Measurements from ENCODE around the gene NVL.

NVL gene

DNA sequence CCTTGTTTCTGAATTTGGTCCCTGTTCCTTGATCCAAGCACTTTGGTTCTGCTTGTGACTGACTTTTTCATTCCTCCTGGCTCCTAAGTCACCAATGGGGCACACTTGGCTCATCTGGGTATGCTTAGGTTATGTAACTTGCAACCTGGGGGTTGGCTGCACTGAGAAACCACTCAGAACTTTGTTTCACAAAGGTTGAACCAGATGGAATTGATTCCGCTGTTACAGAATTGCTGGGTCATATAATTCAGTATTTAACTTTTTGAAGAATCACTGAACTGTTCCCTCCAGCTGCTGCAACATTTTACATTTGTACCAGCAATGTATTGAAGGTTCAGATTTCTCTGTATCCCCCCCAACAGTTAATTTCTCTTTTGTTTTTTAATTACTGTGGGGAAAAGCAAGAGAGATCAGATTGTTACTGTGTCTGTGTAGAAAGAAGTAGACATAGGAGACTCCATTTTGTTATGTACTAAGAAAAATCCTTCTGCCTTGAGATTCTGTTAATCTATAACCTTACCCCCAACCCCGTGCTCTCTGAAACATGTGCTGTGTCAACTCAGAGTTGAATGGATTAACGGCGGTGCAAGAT lies 9.6 kb upstream of the NVL start:
- TF ChIP-seq, protein P1, sequence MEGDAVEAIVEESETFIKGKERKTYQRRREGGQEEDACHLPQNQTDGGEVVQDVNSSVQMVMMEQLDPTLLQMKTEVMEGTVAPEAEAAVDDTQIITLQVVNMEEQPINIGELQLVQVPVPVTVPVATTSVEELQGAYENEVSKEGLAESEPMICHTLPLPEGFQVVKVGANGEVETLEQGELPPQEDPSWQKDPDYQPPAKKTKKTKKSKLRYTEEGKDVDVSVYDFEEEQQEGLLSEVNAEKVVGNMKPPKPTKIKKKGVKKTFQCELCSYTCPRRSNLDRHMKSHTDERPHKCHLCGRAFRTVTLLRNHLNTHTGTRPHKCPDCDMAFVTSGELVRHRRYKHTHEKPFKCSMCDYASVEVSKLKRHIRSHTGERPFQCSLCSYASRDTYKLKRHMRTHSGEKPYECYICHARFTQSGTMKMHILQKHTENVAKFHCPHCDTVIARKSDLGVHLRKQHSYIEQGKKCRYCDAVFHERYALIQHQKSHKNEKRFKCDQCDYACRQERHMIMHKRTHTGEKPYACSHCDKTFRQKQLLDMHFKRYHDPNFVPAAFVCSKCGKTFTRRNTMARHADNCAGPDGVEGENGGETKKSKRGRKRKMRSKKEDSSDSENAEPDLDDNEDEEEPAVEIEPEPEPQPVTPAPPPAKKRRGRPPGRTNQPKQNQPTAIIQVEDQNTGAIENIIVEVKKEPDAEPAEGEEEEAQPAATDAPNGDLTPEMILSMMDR (IDR thresholded peaks at IDR 0.05; ENCODE audit: unreplicated experiment in 3 of 3), result no peak
- Mint-ChIP-seq H3K4me3 (no peak overlapping the region), H3K36me3 (ENCODE audit: low read depth) (peaks cover 4% of the 10 kb centered on the region), H3K27ac (peak overlapping the region; percentile 77 to 98 (median 81)), H3K27me3 (ENCODE audit: low read depth) (peaks cover 20% of the 10 kb centered on the region), H3K9me3 (peaks cover 17% of the 10 kb centered on the region), H3K4me1 (no peaks in the 10 kb centered on the region)

GRCh38 chr1:224338150-224338838 lies 8.3 kb upstream of the NVL start:
- peaks cover 20% of the 10 kb centered on the region for H3K27me3 Mint-ChIP-seq (ENCODE audit: low read depth)
- H3K36me3 Mint-ChIP-seq (ENCODE audit: low read depth), result peaks cover 4% of the 10 kb centered on the region
- TF ChIP-seq, protein P1 (IDR thresholded peaks at IDR 0.05; ENCODE audit: unreplicated experiment in 3 of 3), result no peak
- H3K27ac Mint-ChIP-seq, result peak overlapping the region in 2 of 3 experiments; percentile 81 to 98
- no peak overlapping the region for H3K4me3 Mint-ChIP-seq
- H3K4me1 Mint-ChIP-seq, result no peaks in the 10 kb centered on the region
- peaks cover 13% of the 10 kb centered on the region for H3K9me3 Mint-ChIP-seq

- H3K36me3 Mint-ChIP-seq (ENCODE audit: low read depth), result no peaks in the 10 kb centered on the region
- H3K4me3 Mint-ChIP-seq, result no peak overlapping the region
- no peaks in the 10 kb centered on the region for H3K9me3 Mint-ChIP-seq
- TF ChIP-seq, protein P1 (IDR thresholded peaks at IDR 0.05; ENCODE audit: unreplicated experiment in 3 of 3), result no peak
- H3K27me3 Mint-ChIP-seq (ENCODE audit: low read depth), result peaks cover 9% of the 10 kb centered on the region
- peaks cover 15% of the 10 kb centered on the region for H3K4me1 Mint-ChIP-seq
- no peak overlapping the region for H3K27ac Mint-ChIP-seq
Observed at GRCh38 chr1:224333939-224334786, 4.2 kb upstream of the NVL start.

- H3K27me3 Mint-ChIP-seq (ENCODE audit: low read depth), result peaks cover 3% of the 10 kb centered on the region
- peak overlapping the region; percentile 26 to 81 (median 66) for H3K4me3 Mint-ChIP-seq
- TF ChIP-seq, protein P1 (IDR thresholded peaks at IDR 0.05; ENCODE audit: unreplicated experiment in 3 of 3), result peak; percentile 57 to 64 (median 62)
- peaks cover 21% of the 10 kb centered on the region for H3K4me1 Mint-ChIP-seq
- no peaks in the 10 kb centered on the region for H3K9me3 Mint-ChIP-seq
- no peaks in the 10 kb centered on the region for H3K36me3 Mint-ChIP-seq (ENCODE audit: low read depth)
- peak overlapping the region; percentile 51 to 92 (median 66) for H3K27ac Mint-ChIP-seq
Observed at GRCh38 chr1:224333309-224333926, 3.4 kb upstream of the NVL start.

DNA sequence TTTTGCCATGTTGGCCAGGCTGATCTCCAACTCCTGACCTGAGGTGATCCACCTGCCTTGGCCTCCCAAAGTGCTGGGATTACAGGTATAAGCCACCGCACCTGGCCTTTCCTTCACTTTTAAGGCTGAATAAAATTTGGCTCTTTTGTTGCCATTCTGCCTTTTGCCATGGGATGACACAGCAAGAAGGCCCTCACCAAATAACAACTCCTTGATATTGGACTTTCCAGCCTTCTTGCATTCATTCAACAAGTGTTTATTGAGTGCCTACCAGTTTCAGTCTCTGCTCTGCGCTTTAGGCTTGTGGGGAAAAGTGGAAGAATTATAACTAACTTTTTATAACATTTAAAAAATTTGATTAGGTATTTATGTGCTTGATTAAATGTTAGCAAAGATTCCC lies 1.9 kb upstream of the NVL start:
- TF ChIP-seq, protein P1 (IDR thresholded peaks at IDR 0.05; ENCODE audit: unreplicated experiment in 3 of 3), result no peak
- Mint-ChIP-seq H3K4me1 (peaks cover 30% of the 10 kb centered on the region), H3K27me3 (ENCODE audit: low read depth) (no peaks in the 10 kb centered on the region), H3K4me3 (peak overlapping the region in 1 of 3 experiments; percentile 26), H3K27ac (peak overlapping the region in 1 of 3 experiments; percentile 100), H3K36me3 (ENCODE audit: low read depth) (no peaks in the 10 kb centered on the region), H3K9me3 (no peaks in the 10 kb centered on the region)

Data from nephron (organoid).